ENCODE results near the gene MYT1. TPM values are rescaled to one million over a fixed set of nuclear protein-coding genes. Genes with fewer than 3 reads are reported as not detected.

MYT1 gene
- total RNA-seq, 4 donors from 2014 or later = 0.16 to 0.55 TPM; not detected in 2

- H3K4me1 ChIP-seq = no peaks in the 10 kb centered on the region
- no peaks in the 10 kb centered on the region for H3K27me3 ChIP-seq
- DNase-seq = no peak
- no peak overlapping the region for H3K4me3 ChIP-seq
- intact Hi-C loops (cut with DNase I; ENCODE audit: low total_unique reads) (no loop called here), in situ Hi-C loops (cut with MboI; ENCODE audit: low pct_ligation_motif_present in 1 of 4, low pct_unique_long_range_greater_than_20kb in 1 of 4, low sequenced_read_pairs in 3 of 4) (no loop called here)
- 88 to 92% methylated on average over 10 to 15 of the region's 15 CpGs for WGBS, 2 donors (ENCODE audit: low coverage in 1 of 2)
- H3K9me3 ChIP-seq = no peaks in the 10 kb centered on the region
- TF ChIP-seq EP300 (IDR thresholded peaks at IDR 0.05; ENCODE audit: low read depth) (no peak), CTCF (IDR thresholded peaks at IDR 0.05) (no peak), POLR2A (IDR thresholded peaks at IDR 0.05) (no peak), POLR2AphosphoS5 (IDR thresholded peaks at IDR 0.05) (no peak)
- H3K36me3 ChIP-seq = no peaks in the 10 kb centered on the region
- no peak overlapping the region for H3K27ac ChIP-seq
These were observed 32.1 kb downstream of the MYT1 start for GRCh38 chr20:64196309-64196708.

- Histone ChIP-seq H3K9me3 (no peaks in the 10 kb centered on the region), H3K4me3 (no peak overlapping the region), H3K36me3 (no peaks in the 10 kb centered on the region), H3K4me1 (no peaks in the 10 kb centered on the region), H3K27me3 (no peaks in the 10 kb centered on the region), H3K27ac (no peak overlapping the region)
- intact Hi-C loops (cut with DNase I; ENCODE audit: low total_unique reads) = no loop called here
- 79 to 84% methylated on average over 11 of the region's 11 CpGs for WGBS, 2 donors (ENCODE audit: low coverage in 1 of 2)
- in situ Hi-C loops (cut with MboI; ENCODE audit: low pct_ligation_motif_present in 1 of 4, low pct_unique_long_range_greater_than_20kb in 1 of 4, low sequenced_read_pairs in 3 of 4) = no loop called here
- no peak for DNase-seq
- TF ChIP-seq EP300 (IDR thresholded peaks at IDR 0.05; ENCODE audit: low read depth) (no peak), POLR2A (IDR thresholded peaks at IDR 0.05) (no peak), CTCF (IDR thresholded peaks at IDR 0.05) (no peak), POLR2AphosphoS5 (IDR thresholded peaks at IDR 0.05) (no peak)
These were observed 32.6 kb downstream of the MYT1 start for GRCh38 chr20:64196847-64197306.

- intact Hi-C loops (cut with DNase I; ENCODE audit: low total_unique reads) (no loop called here), in situ Hi-C loops (cut with MboI; ENCODE audit: low pct_ligation_motif_present in 1 of 4, low pct_unique_long_range_greater_than_20kb in 1 of 4, low sequenced_read_pairs in 3 of 4) (no loop called here)
- Histone ChIP-seq H3K27me3 (no peaks in the 10 kb centered on the region), H3K4me1 (no peaks in the 10 kb centered on the region), H3K27ac (no peak overlapping the region), H3K4me3 (no peak overlapping the region), H3K36me3 (no peaks in the 10 kb centered on the region), H3K9me3 (no peaks in the 10 kb centered on the region)
- TF ChIP-seq POLR2A (IDR thresholded peaks at IDR 0.05) (no peak), POLR2AphosphoS5 (IDR thresholded peaks at IDR 0.05) (no peak), EP300 (IDR thresholded peaks at IDR 0.05; ENCODE audit: low read depth) (no peak), CTCF (IDR thresholded peaks at IDR 0.05) (no peak)
- 62 to 78% methylated on average over 2 to 9 of the region's 9 CpGs for WGBS, 2 donors (ENCODE audit: low coverage in 1 of 2)
- no peak for DNase-seq
These were observed 34.1 kb downstream of the MYT1 start for GRCh38 chr20:64198347-64198746.

GRCh38 chr20:64199395-64199794 is 35.1 kb downstream of the MYT1 start:
- H3K27ac ChIP-seq = no peak overlapping the region
- 73% methylated on average over 8 of the region's 8 CpGs; no CpG with 5 or more reads in 1 of the 2 donors for WGBS, 2 donors (ENCODE audit: low coverage in 1 of 2)
- H3K9me3 ChIP-seq = no peaks in the 10 kb centered on the region
- intact Hi-C loops (cut with DNase I; ENCODE audit: low total_unique reads) (no loop called here), in situ Hi-C loops (cut with MboI; ENCODE audit: low pct_ligation_motif_present in 1 of 4, low pct_unique_long_range_greater_than_20kb in 1 of 4, low sequenced_read_pairs in 3 of 4) (no loop called here)
- no peaks in the 10 kb centered on the region for H3K27me3 ChIP-seq
- H3K4me3 ChIP-seq = no peak overlapping the region
- TF ChIP-seq CTCF (IDR thresholded peaks at IDR 0.05) = no peak
- TF ChIP-seq EP300 (IDR thresholded peaks at IDR 0.05; ENCODE audit: low read depth) = no peak
- TF ChIP-seq POLR2A (IDR thresholded peaks at IDR 0.05) = no peak
- TF ChIP-seq POLR2AphosphoS5 (IDR thresholded peaks at IDR 0.05) = no peak
- no peak for DNase-seq
- no peaks in the 10 kb centered on the region for H3K36me3 ChIP-seq
- no peaks in the 10 kb centered on the region for H3K4me1 ChIP-seq
